Choroid plexus epithelial cell (primary cell): ENCODE results near the gene CCDC174.

ENCODE experiments used
- DNase-seq: peaks from one replicate; pipeline ENCODE4 v3.0.0-alpha.2; 2010; ENCODE audit warnings: low read depth
- H3K4me3 ChIP-seq: 2 replicates; pipeline ENCODE4 v1.5.1; 2011; ENCODE audit warnings: low read depth, mild to moderate bottlenecking, control low read depth, low read length, moderate library complexity
- TF ChIP-seq, protein P1 (sequence below): conservative IDR thresholded peaks from 2 replicates; pipeline ENCODE4 v1.5.1; 2011; ENCODE audit warnings: low read depth, mild to moderate bottlenecking, control low read depth, inconsistent platforms, low read length, moderate library complexity

Gene CCDC174

GRCh38 chr3:14625443-14625842, 26.1 kb upstream of the CCDC174 start:
- no peak overlapping the region for H3K4me3 ChIP-seq
- no peak for DNase-seq
- TF ChIP-seq, protein P1, sequence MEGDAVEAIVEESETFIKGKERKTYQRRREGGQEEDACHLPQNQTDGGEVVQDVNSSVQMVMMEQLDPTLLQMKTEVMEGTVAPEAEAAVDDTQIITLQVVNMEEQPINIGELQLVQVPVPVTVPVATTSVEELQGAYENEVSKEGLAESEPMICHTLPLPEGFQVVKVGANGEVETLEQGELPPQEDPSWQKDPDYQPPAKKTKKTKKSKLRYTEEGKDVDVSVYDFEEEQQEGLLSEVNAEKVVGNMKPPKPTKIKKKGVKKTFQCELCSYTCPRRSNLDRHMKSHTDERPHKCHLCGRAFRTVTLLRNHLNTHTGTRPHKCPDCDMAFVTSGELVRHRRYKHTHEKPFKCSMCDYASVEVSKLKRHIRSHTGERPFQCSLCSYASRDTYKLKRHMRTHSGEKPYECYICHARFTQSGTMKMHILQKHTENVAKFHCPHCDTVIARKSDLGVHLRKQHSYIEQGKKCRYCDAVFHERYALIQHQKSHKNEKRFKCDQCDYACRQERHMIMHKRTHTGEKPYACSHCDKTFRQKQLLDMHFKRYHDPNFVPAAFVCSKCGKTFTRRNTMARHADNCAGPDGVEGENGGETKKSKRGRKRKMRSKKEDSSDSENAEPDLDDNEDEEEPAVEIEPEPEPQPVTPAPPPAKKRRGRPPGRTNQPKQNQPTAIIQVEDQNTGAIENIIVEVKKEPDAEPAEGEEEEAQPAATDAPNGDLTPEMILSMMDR: no peak

- TF ChIP-seq, protein P1: no peak
- no peak for DNase-seq
- no peak overlapping the region for H3K4me3 ChIP-seq
Observed at GRCh38 chr3:14627815-14628214, 23.7 kb upstream of the CCDC174 start.

DNA sequence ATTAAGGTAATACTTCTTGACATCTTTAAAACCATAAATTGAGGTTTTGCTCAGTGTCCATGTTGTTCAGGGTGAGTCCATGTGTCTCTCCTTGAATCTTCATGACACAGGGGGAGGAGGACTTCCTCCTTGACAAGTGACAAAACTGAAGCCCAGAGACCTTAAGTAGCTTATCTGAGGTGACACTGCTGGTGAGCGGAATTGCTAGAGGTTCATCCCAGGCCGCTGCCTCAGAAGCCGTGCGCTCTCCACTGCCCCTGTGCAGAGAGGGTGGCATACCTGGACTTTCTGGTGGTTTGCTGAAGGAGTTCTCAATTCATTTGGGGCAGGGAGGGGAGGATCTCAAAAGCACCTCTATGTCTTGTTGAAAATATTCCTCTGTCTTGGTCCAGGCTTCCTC, 23.2 kb upstream of the CCDC174 start:
- DNase-seq: no peak
- no peak overlapping the region for H3K4me3 ChIP-seq
- TF ChIP-seq, protein P1: no peak

DNA sequence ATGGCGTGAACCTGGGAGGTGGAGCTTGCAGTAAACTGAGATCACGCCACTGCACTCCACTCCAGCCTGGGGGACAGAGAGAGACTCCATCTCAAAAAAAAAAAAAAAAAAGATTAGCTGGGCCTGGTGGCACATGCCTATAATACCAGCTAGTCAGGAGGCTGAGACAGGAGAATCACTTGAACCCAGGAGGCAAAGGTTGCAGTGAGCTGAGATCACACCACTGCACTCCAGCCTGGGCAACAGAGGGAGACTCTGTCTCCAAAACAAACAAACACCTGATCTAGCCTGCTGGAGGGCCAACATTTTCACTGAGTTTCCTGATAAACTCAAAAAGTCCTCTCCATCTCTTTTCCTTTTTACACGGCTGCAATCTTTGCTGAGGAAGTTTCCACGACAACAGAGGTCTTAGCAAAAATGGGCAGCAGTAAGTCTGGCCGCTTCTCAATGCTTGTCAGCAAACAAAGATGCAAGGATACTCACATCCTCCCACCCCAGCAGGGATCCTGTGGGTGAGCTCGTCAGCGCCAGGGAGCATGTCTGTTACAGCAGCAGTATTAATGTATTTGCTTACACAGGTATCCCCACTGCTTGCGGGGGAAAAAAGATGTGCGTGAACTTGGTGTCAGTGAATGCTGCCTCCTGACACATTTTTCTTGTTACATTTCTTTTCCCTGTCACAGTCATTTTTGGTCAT, 21.0 kb upstream of the CCDC174 start:
- TF ChIP-seq, protein P1: no peak
- H3K4me3 ChIP-seq: no peak overlapping the region
- peak; percentile 39 for DNase-seq

- no peak for DNase-seq
- TF ChIP-seq, protein P1: no peak
- no peak overlapping the region for H3K4me3 ChIP-seq
Observed at GRCh38 chr3:14631101-14631497, 20.5 kb upstream of the CCDC174 start.

- TF ChIP-seq, protein P1: no peak
- no peak overlapping the region for H3K4me3 ChIP-seq
- DNase-seq: no peak
Observed at GRCh38 chr3:14631687-14632441, 19.7 kb upstream of the CCDC174 start.

DNA sequence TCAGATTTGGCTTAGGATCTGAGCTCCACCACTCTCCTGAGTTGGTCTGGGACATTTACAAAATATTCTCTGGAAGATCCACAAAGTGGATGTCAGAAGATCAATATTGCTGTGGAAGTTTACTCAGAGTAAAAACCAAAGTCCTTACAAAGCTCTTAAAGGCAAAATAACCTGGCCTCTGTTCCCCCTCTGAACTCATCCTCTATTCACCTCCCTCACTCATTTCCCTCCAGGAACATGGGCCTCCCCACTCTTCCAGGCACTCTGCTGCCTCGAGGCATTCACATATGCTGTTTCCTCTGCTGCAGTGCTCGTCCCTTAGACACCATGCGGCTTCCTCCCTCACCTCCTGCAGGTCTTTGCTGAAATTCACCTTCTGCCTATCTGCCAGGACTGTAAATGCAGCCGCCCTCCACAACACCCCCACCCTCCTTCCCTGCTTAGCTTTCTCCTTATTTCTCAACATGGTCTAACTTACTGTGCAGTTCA, 19.1 kb upstream of the CCDC174 start:
- no peak for DNase-seq
- TF ChIP-seq, protein P1: no peak
- no peak overlapping the region for H3K4me3 ChIP-seq
